HFF-Myc (cell line): Measurements from ENCODE around the gene TMEM163.

ENCODE experiments used
- DNase-seq: peaks from one replicate; pipeline ENCODE4 v3.0.0-alpha.2; 2011; ENCODE audit warnings: low read depth; ENCODE audit errors: extremely low read depth
- H3K4me3 ChIP-seq: replicated peaks from 2 replicates; pipeline ENCODE4 v1.5.1; 2011; ENCODE audit warnings: low read depth, mild to moderate bottlenecking, control low read depth, low read length
- TF ChIP-seq, protein P1 (sequence below): IDR thresholded peaks from 2 replicates; pipeline ENCODE4 v1.5.1; 2012; ENCODE audit warnings: mild to moderate bottlenecking, low read depth, low read length, control low read depth; ENCODE audit errors: missing control alignments

TMEM163 gene

GRCh38 chr2:134460583-134460998 is 258.2 kb downstream of the TMEM163 start:
- no peak overlapping the region for H3K4me3 ChIP-seq
- TF ChIP-seq, protein P1, sequence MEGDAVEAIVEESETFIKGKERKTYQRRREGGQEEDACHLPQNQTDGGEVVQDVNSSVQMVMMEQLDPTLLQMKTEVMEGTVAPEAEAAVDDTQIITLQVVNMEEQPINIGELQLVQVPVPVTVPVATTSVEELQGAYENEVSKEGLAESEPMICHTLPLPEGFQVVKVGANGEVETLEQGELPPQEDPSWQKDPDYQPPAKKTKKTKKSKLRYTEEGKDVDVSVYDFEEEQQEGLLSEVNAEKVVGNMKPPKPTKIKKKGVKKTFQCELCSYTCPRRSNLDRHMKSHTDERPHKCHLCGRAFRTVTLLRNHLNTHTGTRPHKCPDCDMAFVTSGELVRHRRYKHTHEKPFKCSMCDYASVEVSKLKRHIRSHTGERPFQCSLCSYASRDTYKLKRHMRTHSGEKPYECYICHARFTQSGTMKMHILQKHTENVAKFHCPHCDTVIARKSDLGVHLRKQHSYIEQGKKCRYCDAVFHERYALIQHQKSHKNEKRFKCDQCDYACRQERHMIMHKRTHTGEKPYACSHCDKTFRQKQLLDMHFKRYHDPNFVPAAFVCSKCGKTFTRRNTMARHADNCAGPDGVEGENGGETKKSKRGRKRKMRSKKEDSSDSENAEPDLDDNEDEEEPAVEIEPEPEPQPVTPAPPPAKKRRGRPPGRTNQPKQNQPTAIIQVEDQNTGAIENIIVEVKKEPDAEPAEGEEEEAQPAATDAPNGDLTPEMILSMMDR: peak; percentile 58
- DNase-seq: peak; percentile 11

DNA sequence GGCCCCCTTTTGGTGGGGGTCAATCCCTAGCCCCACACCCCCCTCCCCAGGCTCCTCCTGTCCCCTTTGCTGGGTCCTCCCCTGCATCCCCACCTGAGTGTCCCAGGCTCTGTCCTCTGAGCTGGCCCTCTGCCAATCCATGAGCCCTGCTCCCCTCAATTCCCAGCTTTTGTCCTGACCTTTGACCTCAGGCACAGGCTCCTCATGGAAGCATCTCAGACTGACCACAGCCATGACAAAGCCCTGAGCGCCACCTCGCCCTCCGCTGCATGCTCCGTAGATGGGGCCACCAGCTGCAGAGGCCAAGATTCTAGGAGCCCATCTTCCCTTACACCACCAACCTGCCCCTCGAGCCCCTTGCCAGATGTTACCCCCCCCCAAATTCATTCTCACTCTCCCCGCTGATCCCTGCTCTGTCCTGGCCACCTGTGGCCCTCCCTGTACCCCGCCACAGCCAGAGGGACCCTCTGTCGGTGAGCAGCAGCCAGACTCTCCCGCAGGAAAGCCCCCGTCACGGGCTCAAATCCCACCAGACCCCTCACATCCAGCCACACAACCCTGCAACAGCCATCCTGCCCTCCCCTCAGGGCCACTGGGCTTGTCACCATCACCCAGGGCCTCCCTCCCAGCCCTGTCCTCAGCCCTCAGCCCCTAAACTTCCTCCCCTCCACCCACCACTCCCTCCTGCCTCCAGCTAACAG is 258.9 kb downstream of the TMEM163 start:
- TF ChIP-seq, protein P1: no peak
- no peak overlapping the region for H3K4me3 ChIP-seq
- DNase-seq: no peak

DNA sequence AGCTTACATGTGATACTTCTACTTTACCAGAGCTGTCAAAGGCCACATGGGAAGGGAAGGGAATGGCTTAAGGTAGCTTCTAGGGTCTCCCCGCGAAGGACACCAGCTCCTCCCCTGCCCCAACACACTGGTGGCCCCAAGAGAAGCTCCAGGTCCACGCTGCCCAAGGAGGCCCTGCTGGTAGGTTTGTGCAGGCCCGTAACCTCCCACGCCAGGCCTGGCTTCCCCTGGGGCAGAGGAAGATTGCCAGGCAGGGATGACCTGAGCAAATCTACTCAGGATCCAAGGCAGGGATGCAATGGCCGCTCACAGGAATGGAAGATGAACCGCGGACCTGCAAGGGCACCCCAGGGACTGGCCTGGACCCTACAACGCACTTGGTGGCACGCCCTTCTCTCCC is 259.9 kb downstream of the TMEM163 start:
- DNase-seq: no peak
- TF ChIP-seq, protein P1: no peak
- H3K4me3 ChIP-seq: no peak overlapping the region

DNA sequence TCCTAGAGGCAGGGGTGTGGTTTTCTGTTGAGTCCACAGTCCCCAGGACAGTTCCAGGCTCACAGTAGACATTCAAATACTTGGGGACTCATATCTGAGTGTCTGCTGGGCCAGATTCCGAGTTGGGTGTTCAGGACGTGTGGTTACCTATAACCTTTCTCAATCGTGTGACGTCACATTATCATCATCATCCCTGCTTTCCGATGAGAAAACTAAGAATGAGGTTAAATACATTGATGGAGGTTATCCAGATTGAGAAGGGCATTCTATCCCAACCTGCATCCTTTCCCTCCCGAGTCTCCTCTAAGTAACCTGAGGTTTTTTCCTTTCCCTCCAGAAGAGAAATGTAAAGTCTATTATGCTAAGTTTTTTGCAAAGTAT is 260.3 kb downstream of the TMEM163 start:
- DNase-seq: no peak
- TF ChIP-seq, protein P1: no peak

GRCh38 chr2:134457765-134458472 is 260.9 kb downstream of the TMEM163 start:
- no peak overlapping the region for H3K4me3 ChIP-seq
- no peak for DNase-seq
- TF ChIP-seq, protein P1: no peak

More for the DNA sequence above, 260.3 kb downstream of the TMEM163 start:
- H3K4me3 ChIP-seq: no peak overlapping the region

GRCh38 chr2:134457353-134457752 is 261.4 kb downstream of the TMEM163 start:
- no peak for DNase-seq
- TF ChIP-seq, protein P1: no peak
- no peak overlapping the region for H3K4me3 ChIP-seq
